Measurements from ENCODE around the gene KRTAP10-3.

The KRTAP10-3 gene

DNA sequence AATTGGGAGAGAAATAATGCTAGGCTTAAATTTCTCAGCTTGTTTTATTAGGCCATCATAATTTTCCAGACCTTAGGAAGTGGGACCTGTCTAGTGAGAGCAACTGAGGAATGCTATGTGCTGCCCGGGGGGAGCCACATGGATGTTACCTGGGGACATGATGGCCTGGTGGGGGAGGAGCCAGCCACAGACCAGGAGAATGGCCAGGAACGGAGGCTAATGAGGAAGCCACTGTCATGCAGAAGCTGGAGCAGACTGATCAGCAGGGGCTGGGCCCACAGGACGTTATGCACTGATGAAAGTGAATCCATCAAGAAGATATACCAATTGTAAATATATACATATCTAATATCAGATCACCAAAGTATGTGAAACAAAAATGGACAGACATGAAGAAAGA is 14.0 kb downstream of the KRTAP10-3 start:
- DNase-seq = peak; percentile 23

DNA sequence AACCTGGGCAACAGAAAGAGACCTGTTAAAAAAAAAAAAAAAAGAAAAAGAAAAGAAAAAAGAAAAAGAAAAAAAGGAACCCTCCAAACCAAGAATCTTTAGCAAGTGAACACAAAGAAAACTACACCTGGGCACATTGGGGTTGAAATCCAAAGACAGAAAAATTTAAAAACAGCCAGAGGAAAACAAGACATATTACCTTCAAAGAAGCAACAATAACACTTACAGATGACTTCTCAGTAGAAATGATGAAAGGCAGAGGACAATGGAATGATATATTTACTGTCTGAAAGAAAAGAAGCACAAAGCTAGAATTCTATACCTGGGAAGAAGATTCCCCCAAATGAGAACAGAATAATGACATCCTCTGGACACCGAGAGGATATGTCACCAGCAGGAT is 15.9 kb downstream of the KRTAP10-3 start:
- no peak for DNase-seq

DNA sequence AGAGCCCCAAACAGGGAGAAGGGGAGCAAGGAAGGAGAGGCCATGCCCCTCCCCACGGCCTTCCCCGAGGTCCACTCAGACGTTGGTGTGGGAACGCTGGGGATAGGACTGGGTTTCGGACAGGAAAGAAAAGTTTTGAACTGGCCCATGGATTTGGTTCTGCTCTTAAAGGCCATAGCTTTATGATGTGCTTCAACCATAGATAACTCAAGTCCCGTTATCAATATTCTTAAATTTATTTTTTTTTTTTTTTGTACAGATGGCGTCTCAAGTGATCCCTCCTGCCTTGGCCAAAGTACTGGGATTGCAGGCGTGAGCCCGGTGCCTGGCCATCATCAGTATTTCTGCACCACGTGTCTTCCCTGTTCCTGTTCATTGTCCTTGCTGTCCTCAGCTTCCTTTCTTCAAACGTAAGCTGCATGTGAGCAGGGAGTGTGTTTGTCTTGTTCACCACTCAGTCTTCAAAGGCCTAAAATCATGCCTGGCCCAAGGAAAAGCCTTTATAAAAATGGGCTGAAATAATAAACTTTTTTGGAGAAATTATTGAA is 17.8 kb downstream of the KRTAP10-3 start:
- no peak for DNase-seq

DNA sequence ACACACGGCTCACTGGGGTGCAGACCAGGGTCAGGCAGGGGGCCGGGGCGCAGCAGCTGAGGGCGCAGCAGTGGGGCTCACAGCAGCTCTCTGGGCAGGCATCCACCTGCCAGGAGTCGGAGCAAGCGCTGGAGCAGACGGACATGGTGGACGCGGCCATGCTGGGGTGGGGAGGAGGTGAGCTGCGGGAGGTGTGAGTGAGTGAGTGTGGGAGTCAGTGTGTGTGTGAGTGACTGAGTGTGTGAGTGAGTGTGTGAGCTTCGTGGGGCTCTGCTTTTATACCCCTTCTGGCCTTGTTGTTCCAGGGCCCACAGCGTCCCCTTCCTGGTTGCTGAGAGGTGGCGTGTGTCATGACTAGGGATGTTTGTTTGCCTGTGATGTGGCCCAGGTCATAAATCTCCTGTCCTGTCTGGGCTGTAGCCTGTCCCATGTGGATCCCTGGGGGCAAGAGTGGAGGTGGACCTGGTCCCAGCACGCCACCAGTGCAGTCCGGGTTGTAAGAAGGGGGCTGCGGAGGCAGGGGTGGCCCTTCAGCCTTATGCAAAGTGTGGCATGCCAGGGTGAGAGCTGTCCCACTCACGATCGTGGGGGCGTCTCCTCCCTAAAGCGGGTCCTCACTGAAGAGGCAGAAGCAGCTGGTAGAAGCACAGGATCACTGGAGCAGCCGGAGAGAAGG is 18.5 kb downstream of the KRTAP10-3 start, which contains the start of gene KRTAP10-1:
Gene KRTAP10-1 (minus strand): TSS at position 205 of the 676 bp plus-strand sequence. CDS start 45 bp downstream, at position 160.
- DNase-seq = peak; percentile 20

DNA sequence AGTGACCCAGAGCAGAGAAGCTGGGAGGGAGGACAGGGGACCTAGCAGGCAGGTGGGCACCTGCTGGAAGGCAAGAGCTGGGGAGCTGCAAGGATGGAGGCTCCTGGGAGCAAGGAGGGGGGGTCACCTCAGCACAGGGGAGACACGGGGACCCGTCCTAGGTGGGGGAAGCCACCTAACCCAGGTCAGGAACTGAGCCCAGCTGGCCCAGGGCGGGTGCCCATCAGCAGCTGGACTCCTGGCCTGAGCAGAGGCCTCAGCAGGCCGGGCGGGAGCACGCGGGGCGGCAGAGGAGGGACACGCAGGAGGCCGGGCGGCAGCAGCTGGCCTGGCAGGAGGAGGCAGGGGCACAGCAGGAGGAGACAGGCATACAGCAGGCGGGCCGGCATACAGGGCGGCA is 19.5 kb downstream of the KRTAP10-3 start:
- peak; percentile 23 for DNase-seq

DNA sequence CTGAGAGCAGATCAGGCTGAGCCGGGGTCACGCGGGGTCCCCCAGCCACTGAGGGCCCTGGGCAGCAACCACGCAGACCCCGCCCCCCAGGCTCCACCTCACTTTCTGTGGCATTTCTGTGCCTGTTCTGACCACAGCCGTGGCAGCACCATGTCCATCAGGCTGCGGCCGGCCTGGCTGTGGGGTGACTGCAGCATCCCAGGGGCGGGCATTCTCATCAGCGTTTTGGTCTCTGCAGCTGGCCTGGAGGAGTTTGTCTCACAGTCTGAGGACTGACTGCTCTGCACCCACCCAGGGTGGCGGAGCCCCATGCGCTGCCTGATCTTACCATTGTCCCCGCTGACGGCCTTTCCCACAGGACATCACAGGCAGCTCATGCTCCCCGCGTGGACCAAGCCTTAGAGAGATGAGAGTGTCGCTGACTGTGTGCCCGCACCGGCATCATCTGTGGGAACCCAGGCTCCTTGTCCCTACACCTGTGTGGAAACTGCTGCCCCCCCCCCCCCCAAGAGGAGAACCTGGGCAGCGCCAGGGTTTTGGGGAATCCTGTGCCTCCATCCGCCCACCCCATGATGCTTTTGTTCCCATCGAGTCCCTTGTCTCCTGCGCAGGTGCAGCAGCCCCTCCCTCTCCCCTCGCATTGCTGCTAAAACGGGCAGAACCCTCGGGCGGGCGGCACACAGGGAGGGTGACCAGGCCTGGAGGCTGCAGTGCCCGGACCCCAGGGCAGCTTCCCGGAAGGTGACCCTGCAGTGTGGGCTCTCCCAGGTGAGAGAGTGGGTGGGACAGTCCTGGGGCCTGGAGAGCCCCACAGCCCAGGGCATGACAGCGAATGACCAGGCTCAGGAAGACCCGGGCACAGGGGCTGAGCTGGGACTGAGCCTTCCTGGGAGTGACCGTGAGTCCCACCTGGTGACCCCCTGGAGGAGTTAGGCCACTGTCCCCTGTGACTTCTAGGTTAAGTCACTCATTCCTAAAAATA is 20.4 kb downstream of the KRTAP10-3 start:
- DNase-seq = peak; percentile 33

DNA sequence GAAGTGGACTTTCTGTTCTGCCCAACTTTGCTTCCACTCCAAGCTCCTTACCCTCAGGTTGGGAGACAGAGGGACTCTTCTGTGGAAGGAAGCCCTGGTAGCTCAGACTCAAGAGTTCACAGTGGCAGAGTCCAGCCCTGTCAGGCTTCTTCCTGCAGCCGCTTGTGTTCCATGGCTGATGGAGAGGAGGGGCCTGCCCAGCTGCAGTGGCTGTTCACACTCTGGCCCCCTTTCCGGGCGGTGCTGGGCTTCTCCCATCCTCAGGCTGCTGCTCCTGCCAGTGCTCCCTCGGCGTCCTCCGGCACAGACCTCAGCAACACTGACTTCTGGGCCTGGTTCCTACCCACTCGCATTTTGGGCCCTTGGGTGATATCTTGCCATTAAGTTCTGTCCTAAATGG is 22.6 kb downstream of the KRTAP10-3 start:
- DNase-seq = no peak

DNA sequence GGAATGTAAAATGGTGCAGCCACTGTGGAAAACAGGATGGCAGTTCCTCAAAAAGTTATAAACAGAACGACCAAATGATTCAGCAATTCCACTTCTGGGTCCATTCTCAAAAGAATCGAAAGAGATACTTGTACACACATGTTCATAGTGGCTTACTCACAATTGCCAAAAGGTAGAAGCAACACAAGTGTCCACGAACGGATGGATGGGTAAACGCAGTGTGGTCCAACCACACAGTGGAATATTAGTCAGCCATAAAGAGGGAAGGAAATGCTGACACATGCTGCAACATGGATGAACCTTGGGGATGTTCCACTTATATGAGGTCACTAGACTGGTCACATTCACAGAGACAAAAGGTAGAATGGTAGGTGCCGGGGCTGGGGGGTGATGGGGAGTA is 23.9 kb downstream of the KRTAP10-3 start:
- no peak for DNase-seq

DNA sequence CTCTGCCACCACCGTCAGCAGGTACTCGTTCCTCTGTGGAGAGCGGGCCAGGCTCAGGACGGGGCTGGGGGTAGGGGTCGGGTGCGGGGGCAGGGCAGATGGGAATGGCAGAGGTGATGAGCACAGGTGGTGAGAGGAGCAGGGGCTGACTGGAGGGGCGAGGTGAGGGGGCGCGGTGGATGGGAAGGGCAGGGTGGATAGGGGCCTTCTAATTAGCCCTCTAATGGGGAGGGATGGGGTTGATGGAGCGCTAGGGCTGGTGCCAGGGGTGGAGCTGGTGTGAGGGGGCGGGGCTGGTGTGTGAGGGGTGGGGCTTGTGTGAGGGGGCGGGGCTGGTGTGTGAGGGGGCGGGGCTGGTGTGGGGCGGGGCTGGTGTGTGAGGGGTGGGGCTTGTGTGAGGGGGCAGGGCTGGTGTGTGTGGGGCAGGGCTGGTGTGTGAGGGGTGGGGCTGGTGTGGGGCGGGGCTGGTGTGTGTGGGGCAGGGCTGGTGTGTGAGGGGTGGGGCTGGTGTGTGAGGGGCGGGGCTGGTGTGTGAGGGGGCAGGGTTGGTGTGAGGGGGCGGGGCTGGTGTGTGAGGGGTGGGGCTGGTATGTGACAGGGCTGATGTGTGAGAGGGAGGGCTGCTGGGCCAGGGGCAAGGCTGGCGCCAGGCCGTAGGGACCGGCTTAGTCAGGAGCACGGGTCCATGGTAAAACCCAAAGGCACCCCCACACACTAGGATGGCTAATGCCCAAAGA is 24.5 kb downstream of the KRTAP10-3 start:
- no peak for DNase-seq

DNA sequence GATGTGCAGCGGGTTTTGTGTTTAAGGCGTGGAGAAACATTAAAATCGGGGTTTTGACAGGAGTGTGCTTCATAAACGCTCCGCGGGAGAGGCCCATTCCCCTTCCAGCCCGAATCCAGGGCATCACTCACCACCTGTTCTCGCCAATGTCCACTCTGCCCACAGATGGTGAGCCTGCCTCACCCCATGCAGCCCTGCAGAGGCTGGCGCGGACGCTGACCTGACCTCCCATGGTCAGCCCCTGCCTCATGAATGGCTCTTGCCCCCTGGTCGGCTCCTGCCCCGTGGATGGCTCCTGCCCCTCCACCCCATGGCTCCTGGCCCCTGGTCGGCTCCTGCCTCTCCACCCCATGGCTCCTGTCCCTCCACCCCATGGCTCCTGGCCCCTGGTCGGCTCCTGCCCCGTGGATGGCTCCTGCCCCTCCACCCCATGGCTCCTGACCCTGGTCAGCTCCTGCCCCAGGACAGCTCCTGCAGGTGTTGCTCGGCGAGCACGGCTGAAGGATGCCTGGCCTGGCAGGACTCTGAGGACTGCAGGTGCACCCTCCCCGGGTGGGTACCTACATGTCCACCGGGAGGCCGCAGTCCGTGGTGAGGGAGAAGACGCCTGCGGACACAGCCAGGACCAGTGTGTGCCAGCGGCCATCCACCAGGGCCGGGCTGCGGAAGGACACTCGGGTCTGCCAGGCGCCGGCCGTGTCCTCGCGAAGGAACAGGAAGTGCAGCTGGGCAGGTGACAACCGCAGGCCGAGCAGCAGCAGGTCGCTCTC is 25.3 kb downstream of the KRTAP10-3 start:
- no peak for DNase-seq

DNA sequence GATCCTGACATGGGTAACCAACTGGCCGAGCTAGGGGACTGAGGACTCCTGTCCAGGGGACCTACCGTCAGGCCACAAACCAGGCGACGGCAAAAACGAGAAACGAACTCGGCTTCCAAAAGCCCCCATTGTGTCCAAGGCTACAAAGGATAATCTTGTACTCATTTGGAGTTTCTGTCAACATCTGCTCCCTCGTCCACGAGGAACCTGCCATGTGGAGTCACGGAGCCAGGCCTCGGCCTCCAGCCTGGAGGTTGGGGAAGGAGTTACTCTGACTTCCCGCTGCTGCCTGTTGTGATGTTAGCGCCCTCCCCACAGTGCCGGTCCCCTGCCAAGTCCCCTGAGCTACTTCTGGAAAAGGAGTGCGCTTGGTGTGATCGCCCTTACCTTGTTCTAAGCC is 25.9 kb downstream of the KRTAP10-3 start:
- no peak for DNase-seq

DNA sequence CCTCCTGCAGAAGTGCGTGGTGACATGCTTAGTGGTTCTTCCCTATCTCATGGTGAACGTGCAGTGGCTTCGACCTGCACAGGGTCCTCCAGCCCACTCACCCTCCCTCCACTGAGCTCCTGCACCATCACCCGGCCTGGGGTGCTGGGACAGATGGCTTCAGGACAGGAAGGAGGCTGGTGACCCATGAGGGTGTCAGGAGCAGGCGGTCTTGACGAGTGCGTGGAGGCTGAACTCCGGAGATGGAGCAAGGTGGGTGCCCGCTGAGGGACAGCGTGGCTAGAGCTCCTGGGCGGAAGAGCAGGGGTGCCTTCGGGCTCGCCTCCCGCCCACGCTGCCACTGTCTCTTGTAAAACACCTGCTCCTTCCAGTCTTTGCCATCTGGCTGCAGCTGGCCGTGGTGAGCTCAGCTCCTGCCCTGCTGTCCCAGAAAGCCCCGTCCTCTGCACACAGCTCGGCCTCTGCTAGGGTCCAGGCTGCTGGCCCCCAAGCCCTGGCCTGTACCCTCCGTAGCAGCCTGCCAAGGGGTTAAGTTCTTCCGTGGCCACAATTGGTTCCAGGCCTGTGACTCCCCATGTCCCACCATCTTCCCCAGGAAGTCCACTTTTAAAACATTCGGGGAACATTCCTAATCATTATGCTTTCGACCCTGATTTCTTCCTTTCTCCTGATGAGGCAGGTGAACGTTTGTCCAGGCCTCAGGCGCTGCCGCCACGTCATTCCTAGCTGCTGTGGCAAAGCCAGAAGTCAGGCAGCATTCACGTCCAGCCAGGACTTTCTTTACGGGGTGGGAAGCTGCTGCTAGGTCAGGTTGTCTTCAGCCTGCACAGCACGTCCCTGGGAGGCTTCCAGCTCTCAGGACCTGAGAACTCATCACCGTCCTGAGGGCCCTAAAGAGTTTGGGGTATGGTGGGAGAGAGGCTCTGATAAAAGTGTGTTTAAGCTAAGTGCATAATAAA is 26.7 kb downstream of the KRTAP10-3 start:
- no peak for DNase-seq

DNA sequence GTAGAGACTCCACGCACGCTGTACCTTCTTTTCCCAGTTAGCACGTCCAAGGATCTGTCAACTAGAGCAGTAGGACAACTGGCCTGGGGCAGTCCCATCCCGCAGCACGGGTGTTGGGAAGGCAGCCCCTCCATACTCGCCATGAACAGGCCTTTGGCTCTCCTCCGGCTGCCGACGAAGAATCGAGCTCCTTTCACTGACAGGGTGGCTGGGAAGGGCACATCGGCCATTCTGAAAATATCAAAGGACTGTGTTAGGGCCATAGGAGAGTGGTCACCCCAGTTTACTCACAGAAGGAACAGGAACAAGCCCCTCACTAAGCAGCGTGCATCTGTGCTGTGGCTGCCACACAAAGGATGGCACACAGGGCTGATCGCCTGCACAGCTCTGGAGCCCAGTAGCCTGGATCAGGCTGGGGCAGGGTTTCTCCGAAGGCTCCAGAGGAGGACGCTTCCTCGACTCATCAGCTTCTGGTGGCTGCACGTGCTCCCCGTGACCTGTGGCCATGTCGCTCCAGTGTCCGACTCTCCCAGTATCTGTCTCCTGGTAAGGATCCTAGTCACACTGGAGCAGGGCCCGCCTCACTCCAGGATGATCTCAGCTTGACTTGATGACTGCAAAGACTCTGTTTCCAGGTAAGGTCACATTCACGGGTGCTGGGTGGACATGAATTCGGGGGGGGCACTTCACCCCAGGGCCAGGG is 27.5 kb downstream of the KRTAP10-3 start:
- DNase-seq = no peak

DNA sequence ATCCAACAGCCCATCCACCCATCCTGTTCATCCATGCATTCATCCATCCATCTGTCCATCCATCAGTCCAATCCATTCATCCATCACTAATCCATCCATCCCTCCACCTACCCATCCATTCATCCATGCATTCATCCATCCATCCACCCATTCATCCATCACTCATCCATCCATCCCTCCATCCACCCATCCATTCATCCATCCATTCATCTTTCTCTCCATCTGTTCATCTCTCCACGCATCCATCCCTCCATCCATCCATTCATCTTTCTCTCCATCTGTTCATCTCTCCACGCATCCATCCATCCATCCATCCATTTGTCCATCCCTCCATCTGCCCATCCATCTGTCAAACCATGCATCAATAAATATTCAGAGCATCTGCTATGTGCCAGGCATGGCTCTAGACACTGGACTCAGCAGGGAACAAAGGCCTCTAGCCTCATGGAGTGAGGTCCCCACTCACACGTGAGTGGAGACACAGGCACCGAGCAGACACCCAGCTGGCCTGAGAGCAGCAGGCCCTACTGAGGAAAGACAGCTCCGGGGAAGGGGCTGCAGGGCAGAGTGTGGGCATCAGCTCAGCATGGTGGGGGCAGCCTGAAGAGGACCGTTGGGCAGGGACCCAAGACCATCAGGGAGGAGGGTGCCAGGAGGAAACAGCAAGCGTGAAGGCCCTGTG is 28.2 kb downstream of the KRTAP10-3 start:
- no peak for DNase-seq

DNA sequence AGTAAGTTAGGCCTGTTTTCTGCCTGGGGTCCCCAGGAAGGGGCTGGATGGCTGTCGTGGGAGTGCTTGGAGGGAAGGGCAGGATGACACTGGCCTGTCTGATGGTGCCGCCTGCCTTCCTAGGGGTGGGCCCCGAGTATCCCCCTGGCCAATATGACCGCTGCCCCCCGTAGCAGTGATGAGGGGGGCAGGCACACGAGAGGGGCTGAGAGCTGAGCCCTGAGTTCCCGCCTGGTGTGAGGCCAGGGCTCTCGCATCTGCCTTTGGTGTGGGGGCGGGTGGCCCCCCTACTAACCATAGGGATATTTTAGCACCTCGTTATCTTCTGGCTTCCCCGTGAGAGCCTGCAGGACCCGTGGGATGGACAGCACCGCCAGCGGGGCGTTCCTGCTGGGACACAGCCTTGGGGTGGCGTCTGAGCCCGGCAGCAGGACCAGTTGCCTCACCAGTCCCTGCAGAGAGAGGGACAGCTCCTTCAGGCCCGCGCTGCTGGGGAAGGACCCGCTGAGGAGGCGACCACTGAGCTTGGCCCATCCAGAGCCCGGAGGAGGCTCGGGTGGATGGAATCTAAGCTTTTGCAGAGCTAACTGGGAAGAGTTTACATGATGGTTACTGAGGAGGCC is 29.0 kb downstream of the KRTAP10-3 start:
- DNase-seq = no peak

DNA sequence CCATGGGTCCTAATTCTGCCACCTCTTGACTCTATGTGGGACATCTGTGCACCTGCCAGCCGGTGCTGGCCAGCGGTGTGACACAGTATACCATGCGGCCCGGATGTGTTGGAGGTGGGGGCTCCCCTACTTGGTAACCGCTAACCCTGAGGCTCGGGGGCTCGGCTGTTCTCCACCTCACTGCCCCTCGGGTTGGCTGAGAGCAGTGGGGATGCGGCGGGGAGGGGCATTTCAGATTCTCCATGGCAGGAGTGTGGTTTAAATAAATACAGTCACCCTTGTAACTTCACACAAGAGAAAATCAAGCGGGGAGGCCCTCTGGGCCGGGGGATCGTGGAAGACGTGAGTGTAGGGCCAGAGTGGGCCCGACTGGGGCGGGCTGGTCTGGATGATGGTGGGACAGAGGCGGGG is 29.6 kb downstream of the KRTAP10-3 start:
- DNase-seq = no peak

DNA sequence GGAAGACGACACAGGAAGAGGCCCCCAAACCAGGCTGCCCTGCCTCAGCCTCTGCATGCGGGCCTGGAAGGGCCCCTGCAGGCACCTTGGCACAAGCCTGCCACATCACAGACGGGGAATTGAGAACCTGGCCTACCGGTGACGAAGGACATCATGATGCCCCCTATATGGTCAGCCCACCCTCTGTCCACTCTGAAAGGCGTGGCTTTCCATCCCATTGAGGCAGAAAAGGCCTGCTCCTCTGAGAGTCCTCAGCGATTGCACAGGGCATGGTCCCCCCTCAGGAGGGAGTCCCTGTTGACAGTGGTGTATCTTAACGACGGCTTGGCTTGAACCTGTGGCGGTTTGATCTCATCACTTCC is 30.0 kb downstream of the KRTAP10-3 start:
- DNase-seq = no peak

DNA sequence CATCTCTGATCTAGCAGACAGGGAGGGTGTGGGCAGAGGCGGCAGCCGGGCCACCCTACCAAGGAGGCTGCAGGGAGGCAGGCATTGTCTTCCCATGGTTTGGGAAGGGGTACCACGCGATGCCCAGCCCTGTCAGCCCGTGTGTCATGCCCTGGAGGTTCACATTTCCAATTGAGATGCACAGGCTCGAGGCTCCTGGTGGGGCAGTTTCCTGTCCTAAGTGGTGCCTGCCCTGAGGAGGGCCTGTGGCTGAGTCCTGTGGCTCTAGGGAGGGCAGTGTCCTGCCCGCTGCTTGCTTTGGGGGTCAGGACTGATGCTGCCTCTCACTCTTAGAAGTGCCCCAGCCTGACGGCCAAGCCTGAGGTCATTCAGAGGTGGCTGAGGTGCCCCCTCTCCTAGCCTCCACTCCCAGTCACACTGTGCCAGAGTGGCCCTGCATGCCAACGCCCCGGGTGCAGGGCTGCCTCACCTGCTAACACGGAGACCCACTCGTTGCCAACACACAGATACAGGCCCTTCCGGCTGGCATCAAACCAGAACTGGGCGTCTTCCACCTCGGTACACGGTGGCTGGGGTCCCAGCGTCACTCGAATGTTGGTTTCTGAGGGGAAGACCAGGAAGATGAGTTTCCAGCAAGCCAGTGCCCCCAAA is 30.5 kb downstream of the KRTAP10-3 start:
- no peak for DNase-seq
